Measurements from ENCODE around the gene MAPK9. TPM values are rescaled to one million over a fixed set of nuclear protein-coding genes. Genes with fewer than 3 reads are reported as not detected.
"Not testable (repeated sequence)": the region's sequence is repeated elsewhere in the genome, so short reads cannot be mapped to it uniquely, and the experiment has no call there.

MAPK9 gene
- total RNA-seq, 1 donor from 2014 or later = 95.8 TPM

DNA sequence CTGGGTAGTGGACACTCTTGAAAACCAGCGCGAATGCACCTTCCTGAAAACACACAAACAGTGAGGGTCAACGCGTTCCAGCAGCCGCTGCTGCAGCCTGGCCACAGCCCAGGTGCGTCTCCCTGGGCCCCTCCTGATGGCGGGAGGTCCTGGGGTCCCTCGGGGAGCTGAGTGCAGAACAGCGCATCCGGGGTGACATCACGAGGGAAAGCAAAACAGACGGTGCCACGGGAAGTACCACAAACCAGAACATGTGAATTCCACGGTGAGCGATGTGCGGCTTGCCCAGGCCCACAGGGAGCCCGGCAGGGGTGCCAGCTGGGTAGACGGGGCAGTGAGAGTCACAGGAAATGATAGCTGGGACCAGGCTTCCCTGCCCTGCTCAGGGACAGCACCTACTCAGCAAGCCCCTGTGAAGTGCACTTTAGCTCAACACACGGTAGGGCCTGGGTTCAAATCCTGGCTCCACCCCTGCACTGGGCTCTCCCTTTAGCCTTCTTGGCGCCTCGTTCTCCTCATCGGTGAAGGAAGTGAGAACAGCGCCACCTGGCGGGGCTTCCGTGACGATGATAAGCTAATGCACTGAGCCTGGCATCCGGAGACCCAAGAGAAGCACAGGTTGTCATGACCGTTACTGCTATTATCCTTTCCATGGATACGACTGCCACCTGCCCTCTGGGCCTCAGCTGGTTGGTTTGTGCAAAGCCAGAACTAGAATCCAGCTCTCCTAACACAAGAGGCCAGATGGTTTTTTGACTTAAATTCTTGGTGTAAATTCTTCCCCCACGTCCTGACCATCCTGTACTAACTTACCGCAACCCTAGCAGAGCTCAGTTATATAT, 36.6 kb upstream of the MAPK9 start:
- no peak for FAIRE-seq

DNA sequence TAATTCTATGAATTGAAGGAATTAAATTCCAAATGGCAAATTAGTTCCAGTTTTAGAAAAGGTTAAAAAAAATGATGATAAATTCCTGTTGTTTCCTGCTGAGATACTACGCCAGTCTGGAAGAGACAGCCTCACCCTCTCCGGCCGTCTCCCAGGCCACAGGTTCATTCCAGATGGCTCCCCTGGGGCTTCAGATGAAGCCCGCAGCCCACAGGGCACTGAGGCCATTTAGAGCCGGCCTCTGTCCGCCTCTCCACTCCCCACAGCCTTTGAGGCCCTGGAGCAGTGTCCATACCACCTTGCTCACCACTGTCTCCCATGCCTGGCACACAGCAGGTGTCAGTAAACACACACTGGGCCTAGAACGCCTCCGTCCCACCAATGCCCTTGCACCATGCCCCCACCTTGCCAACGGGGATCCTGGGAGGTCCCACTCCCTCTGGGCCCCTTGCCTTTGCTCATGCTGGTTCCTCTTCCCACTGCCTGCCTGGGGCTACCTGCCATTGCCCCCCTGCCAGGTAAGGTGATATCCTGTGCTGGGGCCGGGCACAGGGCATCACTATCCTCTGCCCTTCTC, 35.2 kb upstream of the MAPK9 start:
- DNase-seq (ENCODE audit: low spot score in 2 of 2) (no peak), FAIRE-seq (no peak)

More for the DNA sequence above, 36.6 kb upstream of the MAPK9 start:
- DNase-seq (ENCODE audit: low spot score in 2 of 2) = peak in 1 of 2 donors; percentile 65

DNA sequence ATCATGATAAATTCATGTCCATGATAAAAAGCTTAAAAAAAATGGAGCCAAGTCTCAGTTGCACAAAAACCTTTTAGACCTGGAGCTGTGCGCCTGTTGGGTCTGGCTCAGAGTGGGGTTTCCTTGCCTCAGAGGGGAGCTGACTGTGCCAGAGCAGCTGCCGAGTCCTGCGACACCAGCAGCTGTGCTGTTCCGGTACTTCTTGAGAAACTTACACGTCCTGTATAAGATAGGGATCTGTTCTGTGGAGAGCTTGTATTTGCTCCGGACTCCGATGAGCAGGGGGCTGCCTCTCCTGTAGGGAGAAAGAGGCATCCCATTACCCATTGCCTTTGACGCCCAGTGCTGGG, 32.7 kb upstream of the MAPK9 start:
- no peak for DNase-seq (ENCODE audit: low spot score in 2 of 2)
- no peak for FAIRE-seq

DNA sequence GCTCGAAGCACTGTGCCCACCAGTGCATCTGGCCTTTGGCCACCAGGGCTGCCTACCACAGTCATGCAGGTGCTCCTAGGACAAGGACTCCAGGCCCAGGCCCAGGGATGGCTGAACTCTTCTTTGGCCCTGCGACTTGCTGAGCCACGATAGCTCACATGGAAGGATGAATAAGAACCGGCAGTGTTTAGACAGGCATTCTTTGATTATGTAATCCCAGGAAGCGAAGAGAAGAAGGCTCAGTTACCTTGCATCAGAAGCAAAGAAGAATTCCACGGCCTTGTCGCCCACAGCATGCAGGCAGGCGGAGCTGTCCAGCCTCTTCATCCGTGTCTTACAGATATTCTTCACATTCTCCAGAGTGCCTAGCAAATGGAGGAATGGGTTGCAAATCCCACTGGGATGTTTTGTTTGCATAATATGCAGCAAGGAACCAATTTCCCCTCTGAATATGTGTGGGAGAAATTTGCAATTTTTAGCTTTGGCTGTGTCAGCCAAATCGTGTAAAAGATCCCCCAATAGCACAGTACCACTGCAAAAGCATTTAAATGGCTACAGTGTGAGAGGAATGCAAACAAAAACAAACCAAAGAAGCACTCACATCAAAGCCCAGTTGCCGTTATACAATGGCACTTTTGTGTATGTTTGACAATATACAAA, 32.2 kb upstream of the MAPK9 start:
- FAIRE-seq (no peak), DNase-seq (ENCODE audit: low spot score in 2 of 2) (no peak)

DNA sequence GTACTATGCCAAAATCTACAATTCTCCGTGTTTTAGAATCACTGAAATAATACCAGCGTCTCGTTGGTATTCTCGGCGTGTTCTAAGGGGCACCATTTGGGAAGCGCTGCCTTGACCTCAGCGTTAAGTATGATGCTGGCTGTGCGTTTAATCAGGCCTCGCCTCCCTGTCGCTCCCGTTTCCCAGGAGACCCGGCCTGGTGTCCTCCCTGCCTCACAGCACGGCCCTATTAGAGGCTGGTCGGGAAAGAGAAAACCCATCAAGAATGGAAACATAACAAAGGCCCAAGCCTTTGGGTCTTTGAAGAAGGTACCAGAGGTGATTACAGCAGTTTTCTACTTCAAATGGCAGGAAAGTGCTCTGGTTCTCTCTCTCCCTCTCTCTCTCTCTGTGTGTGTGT, 31.3 kb upstream of the MAPK9 start:
- DNase-seq (ENCODE audit: low spot score in 2 of 2) (no peak), FAIRE-seq (no peak)

DNA sequence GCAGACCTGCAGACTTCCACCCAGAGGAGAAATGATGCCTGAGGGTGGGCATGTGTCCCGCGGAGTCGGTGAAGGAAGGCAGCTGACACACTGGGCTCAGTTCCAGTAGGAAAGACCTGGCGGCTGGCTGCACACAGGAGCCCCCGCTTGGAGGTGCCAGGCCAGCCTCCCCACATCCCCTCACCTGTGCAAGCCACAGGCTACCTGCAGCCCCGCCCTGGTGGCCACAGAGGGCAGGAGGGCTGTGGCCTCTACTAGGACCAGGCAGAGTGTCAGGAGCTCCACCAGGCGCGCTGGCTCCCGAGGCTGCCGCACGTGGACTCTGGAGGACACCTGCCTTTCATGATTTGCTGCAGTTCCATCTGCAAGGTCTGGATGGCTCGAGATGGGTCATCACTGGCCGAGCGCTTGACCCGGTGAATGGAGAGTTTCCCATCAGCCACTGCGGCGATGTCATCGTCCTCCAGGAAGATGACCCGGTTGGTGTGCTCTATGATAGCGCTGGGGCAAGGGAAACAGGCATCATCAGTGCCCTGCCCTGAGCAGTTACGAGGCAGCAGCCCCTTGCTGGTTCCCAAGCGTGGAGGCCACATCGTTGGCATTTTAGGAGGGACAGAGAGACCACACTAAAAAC, 26.7 kb upstream of the MAPK9 start:
- no peak for FAIRE-seq
- DNase-seq (ENCODE audit: low spot score in 2 of 2) = no peak

DNA sequence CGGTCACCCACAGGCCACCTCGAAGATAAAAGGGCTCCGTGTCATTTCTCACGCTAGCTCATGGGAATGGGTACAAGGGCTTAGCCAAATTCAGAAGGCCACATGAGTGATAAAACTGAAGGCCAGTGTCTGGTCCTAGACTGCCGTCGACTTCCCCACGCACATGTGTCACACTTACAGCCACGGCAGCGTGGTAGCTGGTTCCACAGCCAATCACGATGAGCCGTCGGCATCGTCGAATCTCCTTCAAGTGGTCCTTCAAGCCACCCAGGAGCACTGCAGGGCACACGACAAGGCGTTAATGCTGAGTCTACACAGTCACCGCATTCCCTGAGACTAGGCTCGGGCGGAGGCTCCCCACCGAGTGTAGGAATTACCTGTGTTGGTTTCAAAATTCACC, 24.7 kb upstream of the MAPK9 start:
- DNase-seq (ENCODE audit: low spot score in 2 of 2) (no peak), FAIRE-seq (no peak)

DNA sequence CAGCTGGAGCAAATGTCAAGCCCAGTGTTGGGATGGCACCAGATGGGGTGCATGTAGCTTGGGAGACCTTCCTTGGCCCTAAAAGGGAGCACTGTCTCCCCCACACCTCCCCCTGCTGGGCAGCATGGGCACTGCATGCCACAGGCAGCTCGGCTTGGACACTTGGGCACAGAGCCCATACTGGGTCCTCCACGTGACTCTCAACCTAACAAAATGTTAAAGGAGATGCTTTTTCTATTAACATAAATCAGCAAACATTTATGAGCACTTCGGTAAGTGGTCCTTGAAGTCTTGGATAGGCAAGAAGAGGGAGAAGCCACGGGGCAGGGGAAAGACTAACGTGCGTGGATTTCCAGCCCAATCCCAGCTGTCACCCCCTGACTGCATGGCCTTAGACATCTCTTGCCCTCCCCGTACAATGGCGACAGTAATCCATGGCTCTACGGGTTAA, 23.9 kb upstream of the MAPK9 start:
- DNase-seq (ENCODE audit: low spot score in 2 of 2) (peak; percentile 60 to 69), FAIRE-seq (no peak)

DNA sequence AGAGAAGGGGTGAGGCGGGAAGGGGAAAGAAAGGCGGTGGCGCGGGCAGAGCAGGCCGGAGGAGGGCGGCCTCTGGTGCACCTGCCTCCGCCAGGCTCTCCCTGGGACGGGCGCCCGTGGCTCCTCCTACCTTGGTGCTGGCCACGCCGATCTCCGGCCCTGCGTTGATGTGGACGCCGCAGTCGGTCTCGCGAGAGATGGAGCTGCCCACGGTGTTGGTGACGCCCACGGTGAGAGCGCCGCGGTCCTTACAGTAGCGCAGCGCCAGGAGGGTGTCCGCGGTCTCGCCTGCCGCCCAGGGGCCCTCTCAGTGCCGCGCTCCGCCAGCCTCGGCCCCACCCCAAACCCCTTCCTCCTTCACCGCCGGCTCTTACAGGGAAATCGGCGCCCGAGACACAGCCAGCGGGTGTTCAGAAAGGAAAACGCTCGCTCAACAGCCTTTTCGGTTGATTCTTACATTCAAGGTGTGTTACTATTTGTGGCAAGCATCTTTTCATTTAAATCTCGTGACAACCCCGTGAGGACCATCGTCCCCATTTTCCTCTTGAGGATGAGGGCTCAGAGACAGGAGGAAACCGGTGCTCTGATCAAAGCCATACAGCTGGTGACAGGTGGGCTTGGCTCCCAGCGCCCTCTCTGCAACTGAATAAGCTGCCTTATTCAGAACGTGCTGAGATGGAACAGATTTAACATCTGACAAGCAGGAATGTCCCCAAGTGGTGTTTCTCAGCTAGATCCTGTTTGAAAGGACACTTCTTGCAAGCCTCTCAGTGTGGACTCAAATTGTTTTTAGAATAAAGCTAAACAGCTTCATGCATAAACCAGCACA, 22.0 kb upstream of the MAPK9 start:
- peak in 1 of 2 donors; percentile 79 for DNase-seq (ENCODE audit: low spot score in 2 of 2)
- FAIRE-seq = no peak

DNA sequence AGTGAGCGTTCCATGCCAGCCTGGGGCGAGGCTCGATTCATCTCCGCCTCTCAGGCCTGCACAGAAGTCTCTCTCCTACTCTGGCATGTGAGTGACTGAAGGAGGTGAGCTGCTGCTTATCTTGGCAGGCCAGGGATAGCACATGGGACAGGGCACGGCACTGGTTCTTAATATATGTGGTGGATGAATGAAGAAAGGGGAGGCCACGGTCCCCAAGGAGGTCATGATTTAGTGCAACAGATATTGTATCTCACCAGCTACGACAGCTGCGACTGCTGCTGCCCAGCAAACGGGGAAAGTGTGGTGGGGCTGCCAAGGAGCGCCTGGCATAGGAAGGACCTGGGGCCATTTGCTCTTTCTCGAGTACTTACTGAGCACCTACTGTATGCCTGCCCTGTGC, 19.3 kb upstream of the MAPK9 start:
- DNase-seq (ENCODE audit: low spot score in 2 of 2) = no peak
- FAIRE-seq = no peak

DNA sequence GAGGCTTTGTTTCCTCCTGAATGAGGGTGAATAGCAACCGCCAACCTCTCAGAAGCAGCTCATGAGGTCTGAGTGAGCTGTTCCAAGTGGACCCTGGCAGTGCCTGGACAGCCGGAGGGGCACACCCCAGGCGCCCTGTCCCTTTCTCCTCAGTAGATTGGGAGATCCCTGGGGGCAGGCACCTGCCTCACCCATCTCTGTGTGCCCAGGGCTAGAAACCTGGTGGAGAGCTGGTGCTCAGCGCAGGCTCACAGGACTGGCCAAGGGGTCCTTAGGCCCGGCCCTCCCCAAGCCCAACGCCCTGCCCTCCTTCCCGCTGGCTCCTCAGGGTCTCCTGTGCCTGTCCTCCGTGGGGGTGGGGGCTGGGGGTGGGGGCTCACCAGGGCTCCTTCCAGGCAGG, 14.9 kb upstream of the MAPK9 start:
- DNase-seq (ENCODE audit: low spot score in 2 of 2) (no peak), FAIRE-seq (no peak)

DNA sequence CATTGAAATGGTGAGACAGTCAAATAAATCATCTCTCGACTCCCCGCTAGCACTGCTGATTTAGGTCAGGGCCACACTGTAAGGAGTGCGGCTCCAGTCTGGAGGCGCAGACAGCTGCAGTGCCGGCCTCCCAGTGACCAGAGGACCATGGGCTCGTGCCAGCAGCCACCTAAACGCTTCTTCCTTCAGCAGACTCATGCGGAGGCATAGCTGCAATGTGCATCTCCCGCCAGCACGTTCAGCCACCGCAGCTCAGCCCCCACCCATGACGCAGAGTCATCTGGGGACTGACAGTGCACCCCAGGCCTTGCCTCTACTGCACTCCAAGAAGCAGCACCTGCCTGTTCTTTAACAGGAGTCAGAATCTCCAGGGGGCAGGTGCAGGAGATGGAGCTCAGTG, 13.6 kb upstream of the MAPK9 start:
- DNase-seq (ENCODE audit: low spot score in 2 of 2) = no peak
- FAIRE-seq = no peak

DNA sequence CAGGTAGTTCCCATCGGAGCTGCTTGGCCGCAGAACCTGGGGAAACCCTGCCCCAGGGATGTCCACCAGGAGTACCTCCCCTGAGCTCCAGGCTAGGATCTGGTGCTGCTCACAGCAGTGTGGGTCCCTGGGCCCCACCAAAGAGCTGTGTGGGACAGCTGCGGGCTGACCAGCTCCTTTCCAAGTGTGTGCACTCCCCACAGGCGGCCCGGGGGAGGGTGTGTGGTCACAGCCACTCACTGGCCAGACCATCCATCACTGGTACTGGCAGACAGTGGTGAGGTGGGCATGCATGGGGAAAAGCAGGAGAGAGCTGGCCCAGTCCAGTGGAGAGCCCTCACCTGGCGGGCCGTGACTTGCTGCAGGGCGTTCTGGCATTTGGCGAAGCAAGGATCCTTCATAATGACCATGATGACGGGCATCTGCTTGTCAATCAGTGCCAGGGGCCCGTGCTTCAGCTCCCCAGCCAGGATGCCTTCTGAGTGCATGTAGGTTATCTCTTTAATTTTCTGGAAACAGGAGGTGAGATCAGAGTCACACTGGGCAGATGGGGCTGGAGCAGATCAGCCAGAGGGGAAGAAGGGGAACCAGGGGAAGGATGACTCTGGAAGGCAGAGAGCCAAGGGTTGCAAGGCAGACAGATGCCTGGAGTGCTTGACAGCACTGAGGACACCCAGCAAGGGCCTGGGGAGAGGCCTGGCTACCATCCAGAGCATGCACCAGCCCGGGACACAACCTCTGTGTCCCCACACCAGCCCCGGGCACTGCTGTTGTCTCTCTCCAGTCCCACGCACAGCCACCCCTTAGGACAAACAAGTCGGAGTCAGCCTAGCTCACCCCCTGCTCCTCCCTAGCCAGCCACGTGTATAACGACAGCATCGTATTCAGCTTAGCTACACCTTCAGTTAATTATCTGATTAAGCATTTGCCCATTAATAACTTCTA, 12.8 kb upstream of the MAPK9 start:
- DNase-seq (ENCODE audit: low spot score in 2 of 2) = no peak
- FAIRE-seq = no peak

DNA sequence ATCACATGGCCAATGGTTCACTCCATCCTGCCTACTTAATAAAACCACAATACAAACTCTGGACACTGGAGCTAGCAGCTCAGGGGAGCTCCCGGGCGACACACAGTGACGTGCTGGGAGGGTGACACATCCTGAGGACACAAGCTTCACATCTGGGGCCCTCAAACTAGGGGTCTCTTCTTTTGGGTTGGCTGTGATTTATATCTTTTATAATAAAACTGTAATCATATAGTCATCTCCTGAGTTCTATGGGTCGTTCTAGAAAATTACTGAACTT, 12.1 kb upstream of the MAPK9 start:
- DNase-seq (ENCODE audit: low spot score in 2 of 2) (no peak), FAIRE-seq (no peak)

DNA sequence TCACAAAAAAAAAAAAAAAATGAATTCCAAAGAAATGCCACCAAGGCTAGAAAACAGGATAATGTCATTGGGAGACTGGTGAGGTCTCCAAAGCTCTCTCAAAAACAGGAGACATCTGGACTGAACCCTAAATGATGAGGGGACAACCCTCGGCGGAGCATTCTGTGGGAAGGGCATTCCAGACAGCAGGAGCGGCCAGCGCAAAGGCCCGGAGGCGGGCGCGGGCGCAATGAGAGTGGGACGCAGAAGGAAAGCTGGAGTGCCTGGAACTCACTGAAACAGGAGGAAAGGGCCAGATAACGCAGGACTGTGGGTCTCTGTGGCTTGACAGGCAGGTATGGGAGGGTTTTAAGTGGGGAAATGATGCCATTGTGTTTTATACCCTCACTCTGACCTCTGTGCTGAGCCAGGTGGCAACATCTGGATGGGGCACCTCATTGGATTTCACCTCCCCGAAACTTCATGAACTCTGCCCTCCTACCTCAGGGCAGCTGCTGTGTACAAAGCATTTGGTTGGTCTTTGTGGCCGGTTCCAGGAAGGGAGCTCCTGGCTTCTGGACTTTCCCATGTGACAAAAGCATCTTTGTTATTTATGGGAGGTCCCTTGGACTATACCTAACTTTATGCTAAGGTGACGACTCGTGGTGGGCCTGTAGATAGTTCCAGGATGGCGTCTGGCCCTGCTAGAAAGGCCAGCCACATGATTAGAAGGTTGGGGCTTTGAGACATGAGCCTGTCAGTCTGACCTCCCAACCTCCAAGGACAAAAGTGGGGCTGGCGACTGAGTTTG, 11.5 kb upstream of the MAPK9 start:
- FAIRE-seq (no peak), DNase-seq (ENCODE audit: low spot score in 2 of 2) (no peak)

DNA sequence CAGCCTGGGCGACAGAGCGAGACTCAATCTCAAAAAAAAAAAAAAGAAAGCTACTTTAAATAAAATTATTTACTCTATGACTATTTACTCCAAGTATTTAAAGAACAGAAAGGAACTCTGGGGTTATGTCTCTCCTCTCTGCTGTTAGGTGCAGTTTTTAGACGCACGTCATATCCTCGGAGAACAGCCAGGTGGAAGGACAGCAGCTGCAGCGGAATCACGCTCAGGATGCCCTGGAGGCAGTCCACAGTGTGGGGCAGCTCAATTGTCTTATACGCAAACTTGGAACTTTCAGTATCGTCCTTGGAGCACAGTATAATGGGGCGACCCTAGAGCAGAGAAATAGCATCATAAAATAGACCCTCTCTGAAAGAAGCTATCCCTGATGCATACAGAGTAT, 10.4 kb upstream of the MAPK9 start:
- FAIRE-seq = no peak

DNA sequence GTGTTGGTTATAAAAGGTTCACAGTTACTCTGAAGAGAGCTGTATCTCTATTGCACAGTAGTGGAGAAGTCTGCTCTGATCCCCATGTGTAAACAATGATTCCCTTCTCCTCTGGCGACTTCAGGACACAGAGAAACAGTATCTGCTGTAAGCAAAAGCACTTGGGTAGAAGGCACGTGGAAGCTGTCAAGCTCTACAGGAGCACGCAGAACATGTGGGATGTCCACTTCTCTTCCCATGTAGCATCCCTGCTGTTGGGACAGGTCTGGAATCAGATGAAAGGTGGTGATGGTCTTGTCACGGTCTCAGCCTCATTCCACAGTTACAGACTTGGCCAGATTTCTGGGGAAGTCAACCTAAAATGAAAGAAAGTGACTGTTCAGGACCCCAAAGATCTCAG, 9.4 kb upstream of the MAPK9 start:
- DNase-seq (ENCODE audit: low spot score in 2 of 2) = no peak
- FAIRE-seq = no peak

More for the DNA sequence above, 10.4 kb upstream of the MAPK9 start:
- no peak for DNase-seq (ENCODE audit: low spot score in 2 of 2)

DNA sequence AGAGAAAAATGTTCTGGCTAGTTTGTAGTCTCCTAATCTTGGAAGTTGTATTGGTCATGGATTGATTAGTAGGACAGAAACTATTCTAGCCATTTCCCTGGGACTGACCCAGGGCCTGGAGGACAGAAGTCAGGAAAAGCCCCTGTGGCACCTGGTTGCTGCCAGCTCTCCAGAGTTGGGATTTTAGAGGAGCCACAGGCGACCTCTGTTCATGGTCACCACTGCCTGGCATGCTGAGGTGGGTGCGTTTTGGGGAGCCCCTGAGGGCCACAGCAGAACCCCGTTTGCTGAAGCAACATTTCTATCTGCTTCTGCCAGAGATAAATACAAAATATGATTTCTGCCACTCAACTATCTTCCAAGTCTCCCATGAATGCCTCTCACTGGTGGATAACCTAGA, 7.6 kb upstream of the MAPK9 start:
- FAIRE-seq = no peak

DNA sequence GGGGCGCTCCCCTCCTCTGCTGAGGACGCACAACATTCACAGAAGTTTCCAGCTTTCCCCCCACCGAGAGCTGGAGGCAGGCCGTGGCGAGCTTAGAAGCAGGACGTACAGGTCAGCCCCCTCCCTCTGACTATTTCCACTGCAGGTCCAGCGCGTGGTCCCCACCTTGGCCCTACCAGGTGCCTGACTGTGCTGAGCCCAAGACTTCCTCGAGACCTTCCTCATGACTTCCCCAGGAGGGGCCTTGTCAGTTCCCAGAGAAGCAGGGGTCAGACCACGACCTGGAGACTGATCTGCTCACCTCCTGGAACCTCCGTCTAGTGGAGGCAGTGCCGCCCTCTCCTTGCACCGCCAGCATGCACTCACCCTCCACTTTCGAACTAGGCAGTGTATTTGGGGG, 7.1 kb upstream of the MAPK9 start:
- not testable (repeated sequence) for FAIRE-seq

More for the DNA sequence above, 7.6 kb upstream of the MAPK9 start:
- DNase-seq (ENCODE audit: low spot score in 2 of 2) = no peak

More for the DNA sequence above, 7.1 kb upstream of the MAPK9 start:
- DNase-seq (ENCODE audit: low spot score in 2 of 2) = not testable (repeated sequence)

Measured in frontal cortex (tissue), 4 donors.